ENCODE results near the gene TCEA3. TPM values are rescaled to one million over a fixed set of nuclear protein-coding genes. Genes with fewer than 3 reads are reported as not detected.
A peak's percentile ranks its signal among the peaks of the same experiment; 100 is the strongest.

Gene TCEA3
- total and polyA plus RNA-seq, 2 of the 4 experiments (the other 2 are of a cell fraction) = 3.0 to 6.3 TPM

GRCh38 chr1:23369335-23370013 lies 55.1 kb downstream of the TCEA3 start, which contains the start of gene ZNF436:
Gene ZNF436 (minus strand): TSS chr1:23369836. CDS start chr1:23368005, 1,831 bp downstream.
- Histone ChIP-seq H2BK15ac (ENCODE audit: low read depth, low read length) (peak within 1 kb of the TSS; percentile 89; the same call in 1 of the 3 replicates), H3K36me3 (ENCODE audit: control insufficient read depth, insufficient read depth, low read length) (peaks cover 10% of the 10 kb centered on the region; the same call in 1 of the 2 replicates), H2AK9ac (replicated peaks; ENCODE audit: low read depth, low read length, poor library complexity) (peak within 1 kb of the TSS; percentile 97), H4K20me1 (ENCODE audit: insufficient read depth, low read length) (no peaks in the 10 kb centered on the region), H3K27ac (ENCODE audit: insufficient read depth, low read length) (peak within 1 kb of the TSS; percentile 95), H2BK20ac (ENCODE audit: low read depth, low read length) (peak within 1 kb of the TSS; percentile 79), H3K18ac (ENCODE audit: low read depth, low read length) (peak within 1 kb of the TSS; percentile 86), H3K4me2 (ENCODE audit: low read depth, low read length) (peak within 1 kb of the TSS; percentile 89), H4K8ac (ENCODE audit: low read depth in 2 of 2, low read length in 2 of 2) (peak within 1 kb of the TSS; percentile 99), H2BK120ac (ENCODE audit: low read depth, low read length) (peak within 1 kb of the TSS; percentile 86), H3K9me1 (ENCODE audit: insufficient read depth, low read length) (peaks cover 9% of the 10 kb centered on the region), H3K56ac (ENCODE audit: extremely low read depth, insufficient read depth, low read length) (peak within 1 kb of the TSS; percentile 97), H2AK5ac (ENCODE audit: low read depth, low read length) (peak within 1 kb of the TSS; percentile 96), H3K9me3 (ENCODE audit: control insufficient read depth, insufficient read depth, low read length) (peaks cover 4% of the 10 kb centered on the region), H3K4me1 (ENCODE audit: control insufficient read depth, insufficient read depth, low read length) (peaks cover 15% of the 10 kb centered on the region), H3K14ac (replicated peaks; ENCODE audit: low read depth, low read length) (peak within 1 kb of the TSS; percentile 99), H3K23ac (ENCODE audit: low read depth, low read length) (peak within 1 kb of the TSS; percentile 99), H3K4ac (ENCODE audit: low read depth, low read length) (peak within 1 kb of the TSS; percentile 99), H3K27me3 (ENCODE audit: control insufficient read depth, insufficient read depth, low read length) (no peaks in the 10 kb centered on the region), H2AFZ (replicated peaks; ENCODE audit: low read length, poor library complexity) (peak within 1 kb of the TSS; percentile 92), H4K91ac (ENCODE audit: insufficient read depth, low read depth, low read length) (peak within 1 kb of the TSS; percentile 98), H4K5ac (ENCODE audit: low read depth, low read length) (peak within 1 kb of the TSS; percentile 91), H2BK5ac (ENCODE audit: low read depth, low read length, poor library complexity, severe bottlenecking) (peak within 1 kb of the TSS; percentile 86), H3K79me1 (ENCODE audit: low read depth in 1 of 2, low read length in 2 of 2) (peaks cover 35 to 57% of the 10 kb centered on the region in 2 experiments), H3K9ac (ENCODE audit: low read depth, low read length) (peak within 1 kb of the TSS; percentile 93), H3K4me3 (ENCODE audit: insufficient read depth, low read depth, low read length) (peak within 1 kb of the TSS; percentile 67)
- in situ Hi-C loops (cut with MboI; ENCODE audit: low sequenced_read_pairs) = no loop called here
- ATAC-seq (ENCODE audit: low read depth) (peak; percentile 2; the same call in 1 of the 2 replicates), DNase-seq (peak; percentile 83)
- intact Hi-C loops (cut with micrococcal nuclease) = loop anchor here (1.0 kb wide), 1 partner anchor 35 kb away; no protein-coding TSS in a partner anchor
- no peak; the same call in 1 of the 2 replicates for TF ChIP-seq RAD21 (IDR thresholded peaks at IDR 0.05; ENCODE audit: low read length)
- TF ChIP-seq NFE2L2 (IDR thresholded peaks at IDR 0.05; ENCODE audit: low read depth, low read length) = no peak
- TF ChIP-seq MAZ (IDR thresholded peaks at IDR 0.05; ENCODE audit: borderline replicate concordance, low read depth, low read length) = no peak; the same call in 1 of the 2 replicates
- peak; percentile 50 for TF ChIP-seq POLR2A (IDR thresholded peaks at IDR 0.05; ENCODE audit: low read depth, low read length)
- ChIA-PET CTCF (interaction anchor here (0.5 to 1.5 kb wide), 3 partner anchors 34 to 173 kb away, joined by 3 to 8 read pairs (median 3); no protein-coding TSS in a partner anchor), POLR2A (ENCODE audit: unreplicated experiment) (no interaction called here)
- dilution Hi-C loops (cut with HindIII; ENCODE audit: low sequenced_read_pairs, unreplicated experiment) = no loop called here
- BruUV-seq (replicated peaks) = no TSS peak
- WGBS, 2 experiments (ENCODE audit: extremely low coverage in 2 of 2, insufficient read length in 1 of 2) = 2% methylated on average over 10 of the region's 29 CpGs; no CpG with 5 or more reads in 1 of the 2 experiments

All from IMR-90 (cell line).